ENCODE data around the gene EIF2B2.
"Not testable (repeated sequence)": the region's sequence is repeated elsewhere in the genome, so short reads cannot be mapped to it uniquely, and the experiment has no call there.

Gene EIF2B2

GRCh38 chr14:74995781-74996180, 6.9 kb upstream of the EIF2B2 start:
- DNase-seq (ENCODE audit: low read depth) = not testable (repeated sequence)

GRCh38 chr14:75001261-75001660, 1.5 kb upstream of the EIF2B2 start:
- DNase-seq (ENCODE audit: low read depth) = no peak

GRCh38 chr14:75001899-75002298, 822 bp upstream of the EIF2B2 start:
- DNase-seq (ENCODE audit: low read depth) = no peak

GRCh38 chr14:75003250-75004027, 718 bp downstream of the EIF2B2 start:
- no peak for DNase-seq (ENCODE audit: low read depth)

- DNase-seq (ENCODE audit: low read depth) = no peak
These were observed 2.6 kb downstream of the EIF2B2 start for GRCh38 chr14:75005357-75005756.

- no peak for DNase-seq (ENCODE audit: low read depth)
These were observed 6.5 kb downstream of the EIF2B2 start for GRCh38 chr14:75009176-75009575.

GRCh38 chr14:75010472-75011093, 7.9 kb downstream of the EIF2B2 start:
- no peak for DNase-seq (ENCODE audit: low read depth)

- no peak for DNase-seq (ENCODE audit: low read depth)
These were observed 8.8 kb downstream of the EIF2B2 start for GRCh38 chr14:75011356-75011994.

- no peak for DNase-seq (ENCODE audit: low read depth)
These were observed 10.6 kb downstream of the EIF2B2 start for GRCh38 chr14:75013290-75013689.

GRCh38 chr14:75015496-75015895, 12.8 kb downstream of the EIF2B2 start:
- no peak for DNase-seq (ENCODE audit: low read depth)

- DNase-seq (ENCODE audit: low read depth) = no peak
These were observed 14.1 kb downstream of the EIF2B2 start for GRCh38 chr14:75016815-75017214.

GRCh38 chr14:75018694-75019093, 16.0 kb downstream of the EIF2B2 start:
- no peak for DNase-seq (ENCODE audit: low read depth)

GRCh38 chr14:75022655-75023054, 19.9 kb downstream of the EIF2B2 start:
- no peak for DNase-seq (ENCODE audit: low read depth)

GRCh38 chr14:75023108-75023507, 20.4 kb downstream of the EIF2B2 start:
- DNase-seq (ENCODE audit: low read depth) = no peak

- DNase-seq (ENCODE audit: low read depth) = no peak
These were observed 22.4 kb downstream of the EIF2B2 start for GRCh38 chr14:75025082-75025481.

GRCh38 chr14:75025876-75026275, 23.2 kb downstream of the EIF2B2 start:
- no peak for DNase-seq (ENCODE audit: low read depth)

GRCh38 chr14:75030147-75030546, 27.4 kb downstream of the EIF2B2 start:
- no peak for DNase-seq (ENCODE audit: low read depth)

GRCh38 chr14:75032939-75033338, 30.2 kb downstream of the EIF2B2 start:
- DNase-seq (ENCODE audit: low read depth) = no peak

GRCh38 chr14:75040507-75040906, 37.8 kb downstream of the EIF2B2 start:
- no peak for DNase-seq (ENCODE audit: low read depth)

GRCh38 chr14:75040959-75041358, 38.2 kb downstream of the EIF2B2 start:
- DNase-seq (ENCODE audit: low read depth) = no peak

GRCh38 chr14:75041613-75042012, 38.9 kb downstream of the EIF2B2 start:
- DNase-seq (ENCODE audit: low read depth) = no peak

GRCh38 chr14:75042035-75042434, 39.3 kb downstream of the EIF2B2 start:
- DNase-seq (ENCODE audit: low read depth) = no peak

GRCh38 chr14:75044322-75044721, 41.6 kb downstream of the EIF2B2 start:
- no peak for DNase-seq (ENCODE audit: low read depth)
